ENCODE data around the gene CLRN3.

GRCh38 chr10:127849921-127850320 is 42.8 kb downstream of the CLRN3 start:
- no peak for TF ChIP-seq CTCF (conservative IDR thresholded peaks at IDR 0.05)
- TF ChIP-seq ZFX (IDR thresholded peaks at IDR 0.05): no peak
